ENCODE measurements around the gene UBE3D. TPM values are rescaled to one million over a fixed set of nuclear protein-coding genes. Genes with fewer than 3 reads are reported as not detected.
A peak's percentile ranks its signal among the peaks of the same experiment; 100 is the strongest.

Gene UBE3D
- total RNA-seq, 4 donors from 2014 or later: 5.3 to 12.4 (median 8.4) TPM

GRCh38 chr6:83083476-83083875 lies 17.8 kb upstream of the UBE3D start:
- TF ChIP-seq CTCF (IDR thresholded peaks at IDR 0.05) (no peak), POLR2A (IDR thresholded peaks at IDR 0.05) (no peak)
- Histone ChIP-seq H3K27me3 (no peaks in the 10 kb centered on the region), H3K4me3 (no peak overlapping the region), H3K27ac (no peak overlapping the region), H3K4me1 (peaks cover 0 to 9% (median 0%) of the 10 kb centered on the region in 3 donors), H3K9me3 (no peaks in the 10 kb centered on the region), H3K36me3 (no peaks in the 10 kb centered on the region)
- intact Hi-C loops (cut with DNase I): no loop called here
- WGBS, 2 donors: 42 to 55% methylated on average over 1 of the region's 1 CpG
- DNase-seq: no peak

GRCh38 chr6:83073615-83074014 lies 8.0 kb upstream of the UBE3D start:
- Histone ChIP-seq H3K9me3 (no peaks in the 10 kb centered on the region), H3K36me3 (no peaks in the 10 kb centered on the region), H3K27me3 (no peaks in the 10 kb centered on the region), H3K4me3 (no peak overlapping the region), H3K27ac (no peak overlapping the region), H3K4me1 (peaks cover 5 to 45% (median 19%) of the 10 kb centered on the region in 3 donors)
- intact Hi-C loops (cut with DNase I): no loop called here
- WGBS, 2 donors: 73 to 93% methylated on average over 1 of the region's 1 CpG
- no peak for TF ChIP-seq POLR2A (IDR thresholded peaks at IDR 0.05)
- TF ChIP-seq CTCF (IDR thresholded peaks at IDR 0.05): no peak
- DNase-seq: no peak

DNA sequence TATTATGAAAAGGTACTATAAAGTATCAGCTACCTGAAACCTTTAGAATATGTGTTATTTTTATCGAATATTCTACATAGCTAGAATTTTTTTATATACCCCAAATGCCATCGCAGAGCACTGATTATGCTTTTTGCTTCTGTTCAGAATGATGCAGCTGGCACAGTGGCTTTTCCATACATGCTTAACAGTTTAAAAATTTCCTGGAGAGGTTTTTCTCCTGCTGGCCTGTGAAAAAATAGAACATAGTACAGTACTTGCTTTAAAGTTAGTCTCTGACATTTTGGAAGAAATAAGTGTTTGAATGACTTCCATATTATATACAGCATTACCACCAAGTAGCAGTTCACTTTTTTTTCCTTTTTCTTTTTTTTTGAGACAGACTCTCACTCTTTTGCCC lies 7.1 kb upstream of the UBE3D start:
- peak overlapping the region in 1 of 4 donors; percentile 28 for H3K27ac ChIP-seq
- intact Hi-C loops (cut with DNase I): no loop called here
- peaks cover 5 to 44% (median 19%) of the 10 kb centered on the region in 3 donors for H3K4me1 ChIP-seq
- no peaks in the 10 kb centered on the region for H3K36me3 ChIP-seq
- WGBS, 2 donors: 84 to 96% methylated on average over 2 of the region's 2 CpGs
- no peak for DNase-seq
- H3K9me3 ChIP-seq: no peaks in the 10 kb centered on the region
- H3K27me3 ChIP-seq: no peaks in the 10 kb centered on the region
- H3K4me3 ChIP-seq: no peak overlapping the region
- TF ChIP-seq CTCF (IDR thresholded peaks at IDR 0.05): no peak
- no peak for TF ChIP-seq POLR2A (IDR thresholded peaks at IDR 0.05)

GRCh38 chr6:83071707-83072106 lies 6.1 kb upstream of the UBE3D start:
- 52 to 76% methylated on average over 1 of the region's 1 CpG for WGBS, 2 donors
- no peaks in the 10 kb centered on the region for H3K27me3 ChIP-seq
- no peak overlapping the region for H3K4me3 ChIP-seq
- DNase-seq: no peak
- H3K36me3 ChIP-seq: no peaks in the 10 kb centered on the region
- intact Hi-C loops (cut with DNase I): no loop called here
- H3K4me1 ChIP-seq: peaks cover 5 to 44% (median 19%) of the 10 kb centered on the region in 3 donors
- TF ChIP-seq CTCF (IDR thresholded peaks at IDR 0.05) (no peak), POLR2A (IDR thresholded peaks at IDR 0.05) (no peak)
- no peaks in the 10 kb centered on the region for H3K9me3 ChIP-seq
- peak overlapping the region in 3 of 4 donors; percentile 66 to 78 (median 77) for H3K27ac ChIP-seq

GRCh38 chr6:83071023-83071422 lies 5.4 kb upstream of the UBE3D start:
- WGBS, 2 donors: 40 to 44% methylated on average over 4 of the region's 4 CpGs
- H3K27ac ChIP-seq: peak overlapping the region; percentile 66 to 86 (median 78)
- TF ChIP-seq POLR2A (IDR thresholded peaks at IDR 0.05) (no peak), CTCF (IDR thresholded peaks at IDR 0.05) (no peak)
- H3K4me1 ChIP-seq: peaks cover 5 to 45% (median 20%) of the 10 kb centered on the region in 3 donors
- H3K27me3 ChIP-seq: no peaks in the 10 kb centered on the region
- intact Hi-C loops (cut with DNase I): no loop called here
- H3K9me3 ChIP-seq: no peaks in the 10 kb centered on the region
- H3K36me3 ChIP-seq: no peaks in the 10 kb centered on the region
- H3K4me3 ChIP-seq: peak overlapping the region in 1 of 4 donors; percentile 46
- no peak for DNase-seq
